GM23338 (cell line): Measurements from ENCODE around the gene PARD3. TPM values are rescaled to one million over a fixed set of nuclear protein-coding genes. Genes with fewer than 3 reads are reported as not detected.

ENCODE experiments used
- ATAC-seq: fragments of 200-7000 bp; cut with Tn5 transposase; 3 replicates; pipeline ENCODE4 v1.9.1; 2020
- DNase-seq: peaks from one replicate; pipeline ENCODE4 v3.0.0-alpha.2; 2015; ENCODE audit warnings: low spot score
- H2AFZ ChIP-seq: fragments of 200-600 bp; sonication (generic); 2 replicates; pipeline ENCODE4 v1.8.0; 2016; ENCODE audit warnings: antibody characterized with exemption, mild to moderate bottlenecking, moderate library complexity
- H3F3A ChIP-seq: fragments of 200-600 bp; sonication (generic); replicated peaks from 2 replicates; pipeline ENCODE4 v1.8.0; 2017; ENCODE audit warnings: antibody characterized with exemption, mixed run types, low read depth
- H3K27ac ChIP-seq: fragments of 200-600 bp; sonication (generic); 2 replicates; pipeline ENCODE4 v1.6.1; 2016; ENCODE audit warnings: low read depth
- H3K27me3 ChIP-seq: fragments of 200-600 bp; sonication (generic); 2 replicates; pipeline ENCODE4 v1.8.0; 2016; ENCODE audit warnings: mild to moderate bottlenecking, mixed run types, moderate library complexity; ENCODE audit not compliant: insufficient read depth
- H3K36me3 ChIP-seq: fragments of 200-600 bp; sonication (generic); 2 replicates; pipeline ENCODE4 v1.8.0; 2016; ENCODE audit warnings: mild to moderate bottlenecking; ENCODE audit not compliant: insufficient read depth
- H3K4me1 ChIP-seq: fragments of 200-600 bp; sonication (generic); 2 replicates; pipeline ENCODE4 v1.8.0; 2016; ENCODE audit warnings: mild to moderate bottlenecking, moderate library complexity; ENCODE audit not compliant: insufficient read depth
- H3K4me2 ChIP-seq: fragments of 200-600 bp; sonication (generic); 2 replicates; pipeline ENCODE4 v1.7.1; 2017; ENCODE audit warnings: mixed run types
- H3K4me3 ChIP-seq: fragments of 200-600 bp; sonication (generic); 2 replicates; pipeline ENCODE4 v1.6.1; 2016; ENCODE audit warnings: mixed run types
- H3K79me2 ChIP-seq: fragments of 200-600 bp; sonication (generic); replicated peaks from 2 replicates; pipeline ENCODE4 v1.8.0; 2017; ENCODE audit warnings: mild to moderate bottlenecking; ENCODE audit not compliant: insufficient read depth
- H3K9me2 ChIP-seq: fragments of 200-600 bp; sonication (generic); 2 replicates; pipeline ENCODE4 v1.8.0; 2017; ENCODE audit not compliant: insufficient read depth
- H4K20me1 ChIP-seq: fragments of 200-600 bp; sonication (generic); replicated peaks from 2 replicates; pipeline ENCODE4 v1.8.0; 2017; ENCODE audit warnings: mild to moderate bottlenecking; ENCODE audit not compliant: insufficient read depth
- H3K27ac Mint-ChIP-seq: 2 replicates; pipeline ENCODE4 v1.8.0; 2020; ENCODE audit warnings: inconsistent platforms, mild to moderate bottlenecking, moderate library complexity, mixed read lengths
- H3K27me3 Mint-ChIP-seq: 3 replicates; pipeline ENCODE4 v1.8.0; 2022; ENCODE audit warnings: low read depth, mild to moderate bottlenecking, moderate library complexity, mixed read lengths, inconsistent platforms; ENCODE audit not compliant: insufficient read depth, poor library complexity
- H3K36me3 Mint-ChIP-seq: 3 replicates; pipeline ENCODE4 v1.8.0; 2021; ENCODE audit warnings: low read depth, mild to moderate bottlenecking, inconsistent platforms, moderate library complexity, mixed read lengths
- H3K4me1 Mint-ChIP-seq: 3 replicates; pipeline ENCODE4 v1.8.0; 2020; ENCODE audit warnings: mild to moderate bottlenecking, inconsistent platforms, mixed read lengths
- H3K4me3 Mint-ChIP-seq: 3 replicates; pipeline ENCODE4 v1.8.0; 2021; ENCODE audit warnings: moderate library complexity, mild to moderate bottlenecking, inconsistent platforms, mixed read lengths
- H3K9me3 Mint-ChIP-seq: 3 replicates; pipeline ENCODE4 v1.8.0; 2020; ENCODE audit warnings: moderate library complexity, mild to moderate bottlenecking, inconsistent platforms, mixed read lengths
- CREB1 ChIP-seq: fragments of 250-450 bp; sonication (Bioruptor Pico); IDR thresholded peaks from 2 replicates; pipeline ENCODE4 v1.5.0; 2020; ENCODE audit warnings: low read depth, mild to moderate bottlenecking, moderate library complexity
- CTCF ChIP-seq, 2 experiments: fragments of 200-600 bp in 1 of 2; sonication (generic) in 1 of 2; conservative IDR thresholded peaks; 2 replicates each; pipeline versions ENCODE4 v1.5.1 to v1.6.1; 2016 to 2017; ENCODE audit warnings: antibody characterized with exemption in 2 of 2, low read depth in 2 of 2, mild to moderate bottlenecking in 2 of 2, moderate library complexity in 1 of 2
- ETS1 ChIP-seq: IDR thresholded peaks from 2 replicates; pipeline ENCODE4 v1.6.1; 2016; ENCODE audit warnings: antibody characterized with exemption
- EZH2phosphoT487 ChIP-seq: fragments of 200-600 bp; sonication (generic); IDR thresholded peaks from one replicate; pipeline ENCODE4 v1.8.1; 2018; ENCODE audit warnings: antibody characterized with exemption; ENCODE audit not compliant: unreplicated experiment
- JUNB ChIP-seq: IDR thresholded peaks from one replicate; pipeline ENCODE4 v1.6.1; 2016; ENCODE audit warnings: antibody characterized with exemption; ENCODE audit not compliant: unreplicated experiment
- NANOG ChIP-seq: IDR thresholded peaks from 2 replicates; pipeline ENCODE4 v1.6.1; 2016; ENCODE audit warnings: antibody characterized with exemption, borderline replicate concordance
- POLR2AphosphoS5 ChIP-seq: IDR thresholded peaks from 2 replicates; pipeline ENCODE4 v1.6.1; 2016; ENCODE audit warnings: antibody characterized with exemption, low read depth
- REST ChIP-seq: IDR thresholded peaks from one replicate; pipeline ENCODE4 v1.6.1; 2018; ENCODE audit warnings: antibody characterized with exemption; ENCODE audit not compliant: unreplicated experiment
- STAT1 ChIP-seq: IDR thresholded peaks from one replicate; pipeline ENCODE4 v1.6.1; 2016; ENCODE audit warnings: antibody characterized with exemption; ENCODE audit not compliant: unreplicated experiment
- ZNF114 ChIP-seq: fragments of 250-450 bp; sonication (Bioruptor Pico); IDR thresholded peaks from 2 replicates; pipeline ENCODE4 v1.5.0; 2020; ENCODE audit warnings: mild to moderate bottlenecking, moderate library complexity
- ZNF331 ChIP-seq: fragments of 250-450 bp; sonication (Bioruptor Pico); IDR thresholded peaks from 2 replicates; pipeline ENCODE4 v1.5.0; 2020; ENCODE audit warnings: low read depth, mild to moderate bottlenecking, moderate library complexity
- polyA plus RNA-seq: library from polyadenylated mRNA; unstranded; fragments of >200 nt; fragmentation: Nextera tagmentation; extraction: Ambion mirVana; gene quantifications from 2 replicates; pipeline ENCODE4 v1.2.1, GENCODE V29; 2016
- total RNA-seq: library from RNA; depleted of rRNA; stranded (reverse); fragments of >200 nt; shearing (Covaris generic); gene quantifications from 2 replicates; pipeline ENCODE4 v1.2.3, GENCODE V29; 2014

PARD3 gene
- total and polyA plus RNA-seq, 2 experiments from 2014 or later, result 30.2 to 51.4 TPM

GRCh38 chr10:34845070-34845469 lies 30.0 kb upstream of the PARD3 start:
- H3K27me3 ChIP-seq, result no peaks in the 10 kb centered on the region
- 0 out of 2 replicates have a peak, but pooled peaks cover 5% of the 10 kb centered on the region for H3K9me2 ChIP-seq
- no peak for TF ChIP-seq STAT1
- TF ChIP-seq POLR2AphosphoS5, result no peak
- no peak for TF ChIP-seq EZH2phosphoT487
- no peak for TF ChIP-seq ETS1
- TF ChIP-seq ZNF331, result no peak
- no peak for TF ChIP-seq REST
- H3K36me3 ChIP-seq, result no peaks in the 10 kb centered on the region
- H4K20me1 ChIP-seq, result no peaks in the 10 kb centered on the region
- H3K9me3 Mint-ChIP-seq, result no peaks in the 10 kb centered on the region
- peaks cover 3% of the 10 kb centered on the region; the same call in 2 of the 3 replicates for H3K4me1 Mint-ChIP-seq
- no peaks in the 10 kb centered on the region for H3K4me1 ChIP-seq
- no peaks in the 10 kb centered on the region for H3F3A ChIP-seq
- no peak overlapping the region for H3K27ac Mint-ChIP-seq
- H3K27me3 Mint-ChIP-seq, result peaks cover 8% of the 10 kb centered on the region
- H3K36me3 Mint-ChIP-seq, result no peaks in the 10 kb centered on the region
- H3K27ac ChIP-seq, result no peak overlapping the region
- no peak overlapping the region for H3K4me2 ChIP-seq
- no peak overlapping the region for H3K4me3 Mint-ChIP-seq
- no peak for ATAC-seq
- H3K4me3 ChIP-seq, result no peak overlapping the region
- no peak for DNase-seq
- no peak overlapping the region for H2AFZ ChIP-seq
- no peaks in the 10 kb centered on the region for H3K79me2 ChIP-seq

- Mint-ChIP-seq H3K9me3 (no peaks in the 10 kb centered on the region), H3K27ac (no peak overlapping the region), H3K4me3 (no peak overlapping the region), H3K27me3 (peaks cover 8% of the 10 kb centered on the region), H3K36me3 (no peaks in the 10 kb centered on the region), H3K4me1 (peaks cover 3% of the 10 kb centered on the region; the same call in 2 of the 3 replicates)
- Histone ChIP-seq H3K4me1 (no peaks in the 10 kb centered on the region), H3F3A (no peaks in the 10 kb centered on the region), H3K4me3 (no peak overlapping the region), H3K27ac (no peak overlapping the region), H3K4me2 (no peak overlapping the region), H2AFZ (no peak overlapping the region), H4K20me1 (no peaks in the 10 kb centered on the region), H3K36me3 (no peaks in the 10 kb centered on the region), H3K27me3 (no peaks in the 10 kb centered on the region), H3K9me2 (0 out of 2 replicates have a peak, but pooled peaks cover 5% of the 10 kb centered on the region), H3K79me2 (no peaks in the 10 kb centered on the region)
- no peak for ATAC-seq
- TF ChIP-seq CTCF (conservative IDR thresholded peaks at IDR 0.05; ENCODE audit: low read depth in 2 of 2) (no peak), POLR2AphosphoS5 (no peak), CREB1 (CRISPR knock-in tag) (no peak), REST (no peak), ETS1 (no peak), JUNB (no peak), NANOG (no peak), ZNF114 (CRISPR knock-in tag) (no peak), ZNF331 (no peak), STAT1 (no peak)
- DNase-seq, result no peak
These were observed 29.4 kb upstream of the PARD3 start for GRCh38 chr10:34844448-34844847.
